Ramos (cell line): Measurements from ENCODE around the gene ZP1.
"Not testable (repeated sequence)": the region's sequence is repeated elsewhere in the genome, so short reads cannot be mapped to it uniquely, and the experiment has no call there.

Experiments used
- in situ Hi-C: fragments of 300-500 bp; cut with MboI; formaldehyde crosslinking; loops from one replicate; pipeline ENCODE4 v1.14.3; 2022; ENCODE audit warnings: low sequenced_read_pairs; ENCODE audit not compliant: unreplicated experiment

Gene ZP1

DNA sequence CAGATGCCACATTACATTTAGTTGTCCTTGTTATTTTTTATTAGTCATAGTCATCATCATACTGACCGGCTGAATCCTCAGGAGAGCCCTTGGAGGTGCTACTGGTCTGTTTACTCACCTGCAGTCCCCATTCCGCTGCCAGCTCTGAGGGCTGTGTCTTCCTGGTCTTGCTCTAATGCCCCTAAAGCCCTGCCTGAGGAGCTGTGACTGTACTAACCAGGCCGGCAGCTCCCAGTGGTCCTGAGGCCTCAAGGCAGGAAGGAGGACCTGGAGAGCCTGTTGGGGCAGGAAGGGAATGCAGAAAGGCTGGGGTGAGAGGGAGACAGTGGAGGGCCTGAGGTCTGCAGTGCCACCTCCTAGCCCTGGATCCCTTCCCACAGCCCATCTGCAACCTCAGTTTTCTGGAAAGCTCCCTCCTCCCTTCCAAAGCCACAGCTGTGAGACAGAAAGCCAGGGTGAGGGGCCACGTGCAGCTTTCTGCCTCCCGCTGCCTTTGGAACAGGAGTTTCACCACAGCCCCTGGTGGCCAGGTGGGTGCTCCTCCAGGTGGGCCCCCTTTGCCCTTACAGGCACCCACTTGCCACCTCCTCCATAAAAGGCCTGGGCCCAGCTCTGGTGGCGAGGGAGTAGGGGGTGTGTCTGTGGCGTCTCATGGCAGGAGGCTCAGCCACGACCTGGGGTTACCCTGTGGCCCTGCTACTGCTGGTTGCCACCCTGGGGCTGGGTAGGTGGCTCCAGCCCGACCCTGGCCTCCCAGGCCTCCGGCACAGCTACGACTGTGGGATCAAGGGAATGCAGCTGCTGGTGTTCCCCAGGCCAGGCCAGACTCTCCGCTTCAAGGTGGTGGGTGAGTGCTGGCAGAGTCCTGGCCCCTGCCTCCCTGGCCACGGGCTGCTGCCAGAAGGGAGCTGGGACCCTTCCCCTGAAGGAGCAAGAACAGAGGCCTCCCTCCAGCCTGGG, at the start of gene ZP1:
Gene ZP1, plus strand, starts transcription at position 632 of the 960 bp plus-strand sequence. Its CDS starts 20 bp downstream, at position 652.
- in situ Hi-C loops, result no loop called here

- in situ Hi-C loops, result no loop called here
These were observed 49.3 kb upstream of the ZP1 start for GRCh38 chr11:60818057-60818456.

DNA sequence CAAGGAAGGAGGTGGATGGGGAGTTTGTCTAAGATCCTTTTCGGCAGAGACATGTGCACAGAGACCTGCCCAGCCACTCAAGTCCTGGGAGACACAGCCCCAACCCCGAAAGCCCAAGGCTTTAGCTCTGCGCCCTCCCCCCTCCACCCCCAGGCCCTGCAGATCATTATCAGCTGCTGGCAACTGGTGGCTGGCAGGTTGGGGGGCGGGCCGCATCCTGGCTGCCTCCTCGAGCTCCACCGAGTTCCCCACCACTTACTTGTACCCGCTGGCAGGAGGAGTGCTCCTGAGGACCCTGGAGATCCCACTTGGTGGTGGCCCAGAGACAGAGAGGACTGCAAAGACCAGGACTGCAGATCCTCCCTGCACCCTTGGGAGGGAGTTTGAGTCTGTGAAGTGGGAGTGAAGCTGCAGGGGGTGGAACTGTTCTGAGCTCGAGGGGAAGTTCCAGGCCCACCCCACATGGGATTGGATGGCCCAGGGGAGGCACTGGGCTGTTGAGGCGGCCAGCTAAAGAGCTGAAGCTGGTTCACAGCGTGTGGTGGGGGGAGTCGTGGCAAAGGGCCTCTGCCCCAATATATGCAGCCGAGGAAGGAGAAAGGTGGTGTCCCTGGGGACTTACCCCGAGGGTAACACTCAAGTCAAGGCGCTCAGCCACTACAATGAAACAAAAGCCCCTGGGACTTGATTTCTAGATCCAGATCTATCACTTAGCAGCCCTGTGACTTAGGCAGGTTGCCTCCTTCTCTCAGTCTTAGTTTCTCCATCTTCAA, 45.3 kb upstream of the ZP1 start:
- in situ Hi-C loops, result no loop called here

DNA sequence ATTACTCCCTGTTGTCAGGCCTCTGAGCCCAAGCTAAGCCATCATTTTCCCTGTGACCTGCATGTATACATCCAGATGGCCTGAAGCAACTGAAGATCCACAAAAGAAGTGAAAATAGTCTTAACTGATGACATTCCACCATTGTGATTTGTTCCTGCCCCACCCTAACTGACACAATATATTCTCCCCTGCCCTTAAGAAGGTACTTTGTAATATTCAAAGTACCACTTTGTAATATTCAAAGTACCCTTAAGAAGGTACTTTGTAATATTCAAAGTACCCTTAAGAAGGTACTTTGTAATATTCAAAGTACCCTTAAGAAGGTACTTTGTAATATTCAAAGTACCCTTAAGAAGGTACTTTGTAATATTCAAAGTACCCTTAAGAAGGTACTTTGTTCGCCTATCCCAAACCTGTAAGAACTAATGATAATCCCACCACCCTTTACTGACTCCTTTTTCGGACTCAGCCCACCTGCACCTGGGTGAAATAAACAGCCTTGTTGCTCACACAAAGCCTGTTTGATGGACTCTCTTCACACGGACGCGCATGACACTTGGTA, 43.5 kb upstream of the ZP1 start:
- in situ Hi-C loops, result not testable (repeated sequence)

DNA sequence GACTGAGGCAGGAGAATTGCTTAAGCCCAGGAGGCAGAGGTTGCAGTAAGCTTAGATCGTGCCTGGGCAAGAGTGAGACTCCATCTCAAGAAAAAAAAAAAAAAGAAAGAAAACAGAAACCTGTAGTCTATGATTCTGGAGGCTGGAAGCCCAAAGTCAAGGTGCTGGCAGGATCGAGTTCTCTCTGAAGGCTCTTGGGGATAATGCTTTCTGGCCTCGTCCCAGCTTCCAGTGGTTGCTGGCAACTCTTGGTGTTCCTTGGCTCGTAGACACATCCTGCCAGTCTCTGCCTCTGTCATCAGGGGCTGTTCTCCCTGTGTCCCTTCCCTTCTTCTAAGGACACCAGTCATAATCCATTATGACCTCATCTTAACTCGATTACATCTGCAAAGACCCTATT, 42.2 kb upstream of the ZP1 start:
- in situ Hi-C loops, result loop anchor here (5.0 kb wide), 1 partner anchor 302 kb away; no protein-coding TSS in a partner anchor

- in situ Hi-C loops, result loop anchor here (5.0 kb wide), 1 partner anchor 302 kb away; no protein-coding TSS in a partner anchor
These were observed 41.6 kb upstream of the ZP1 start for GRCh38 chr11:60825790-60826189.

- in situ Hi-C loops, result no loop called here
These were observed 36.7 kb upstream of the ZP1 start for GRCh38 chr11:60830478-60831142.

GRCh38 chr11:60831143-60831500, 36.2 kb upstream of the ZP1 start:
- in situ Hi-C loops, result no loop called here

DNA sequence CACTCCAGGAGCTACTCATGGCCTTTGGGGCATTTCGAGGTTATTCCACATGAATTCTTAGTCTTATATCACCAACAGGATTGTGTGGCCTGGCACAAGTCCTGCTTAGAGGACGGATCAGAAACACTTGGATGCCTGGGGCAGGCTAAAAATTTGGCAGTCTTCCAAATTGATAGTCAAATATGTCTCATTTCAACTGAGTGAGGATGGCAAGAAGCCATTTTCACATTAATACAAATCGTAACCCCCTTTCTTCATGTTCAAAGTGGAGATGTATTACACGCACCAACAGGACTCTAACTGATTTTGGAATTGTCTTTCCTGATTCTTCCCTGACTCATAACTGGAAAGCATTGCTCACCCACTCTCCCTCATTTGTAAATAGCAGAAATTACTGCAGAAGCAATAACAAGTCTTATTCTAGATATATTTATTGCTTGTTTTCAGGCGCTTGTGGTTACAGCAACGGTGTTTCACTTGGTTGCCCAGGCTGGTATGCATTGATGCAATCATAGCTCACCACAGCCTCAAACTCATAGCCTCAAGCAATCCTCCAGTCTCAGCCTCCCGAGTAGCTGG, 35.8 kb upstream of the ZP1 start:
- in situ Hi-C loops, result no loop called here

DNA sequence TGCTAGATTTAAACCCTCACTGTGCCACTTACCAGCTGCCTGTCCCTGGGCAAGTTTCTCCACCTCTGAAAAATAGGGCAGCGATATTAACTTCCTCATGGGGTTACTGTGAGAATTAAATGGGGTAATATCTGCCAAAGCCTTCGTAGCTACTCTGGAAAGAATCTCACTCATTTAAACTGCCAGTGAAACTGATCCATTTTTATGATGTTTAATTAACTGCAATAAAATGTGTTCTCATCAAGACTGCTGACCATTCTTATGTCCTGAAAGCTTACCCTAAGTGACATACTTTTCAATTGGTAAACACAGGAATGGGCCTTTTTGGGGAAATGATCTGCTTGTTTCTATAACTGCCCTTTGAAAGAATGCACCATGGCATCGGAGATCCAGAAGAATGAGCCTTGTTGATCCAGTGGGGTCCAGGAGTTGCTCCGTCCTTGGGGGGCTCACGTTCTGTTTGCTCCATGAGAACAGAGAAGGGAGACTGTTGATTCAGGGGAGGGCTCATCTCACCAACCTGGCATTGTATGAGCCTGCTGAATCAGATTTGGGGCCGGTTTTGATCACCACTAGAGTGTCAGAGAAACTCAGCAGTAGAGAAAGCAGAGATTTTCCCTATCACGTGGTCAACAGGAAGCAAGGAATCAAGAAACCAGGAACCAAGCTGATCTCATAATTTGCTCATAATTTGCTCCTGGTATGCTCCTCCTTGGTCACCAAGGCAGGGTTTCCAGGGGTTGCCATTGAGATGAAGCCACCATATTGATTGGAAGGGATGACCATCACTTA, 32.4 kb upstream of the ZP1 start:
- in situ Hi-C loops, result no loop called here

DNA sequence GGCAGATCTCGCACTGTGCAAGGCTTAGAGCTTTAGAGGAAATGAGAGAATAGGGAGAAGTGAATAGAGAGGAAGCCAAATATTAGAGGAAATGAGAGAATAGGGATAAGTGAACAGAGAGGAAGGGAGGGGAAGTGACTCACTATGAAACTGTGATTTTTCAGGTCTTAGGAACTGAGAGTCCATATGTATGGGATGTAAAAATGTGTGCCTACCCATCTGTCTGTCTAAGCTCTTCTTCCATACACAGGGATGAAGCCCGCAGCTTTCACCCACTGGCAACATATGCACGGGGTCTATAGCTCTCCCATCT, 31.9 kb upstream of the ZP1 start:
- in situ Hi-C loops, result no loop called here

DNA sequence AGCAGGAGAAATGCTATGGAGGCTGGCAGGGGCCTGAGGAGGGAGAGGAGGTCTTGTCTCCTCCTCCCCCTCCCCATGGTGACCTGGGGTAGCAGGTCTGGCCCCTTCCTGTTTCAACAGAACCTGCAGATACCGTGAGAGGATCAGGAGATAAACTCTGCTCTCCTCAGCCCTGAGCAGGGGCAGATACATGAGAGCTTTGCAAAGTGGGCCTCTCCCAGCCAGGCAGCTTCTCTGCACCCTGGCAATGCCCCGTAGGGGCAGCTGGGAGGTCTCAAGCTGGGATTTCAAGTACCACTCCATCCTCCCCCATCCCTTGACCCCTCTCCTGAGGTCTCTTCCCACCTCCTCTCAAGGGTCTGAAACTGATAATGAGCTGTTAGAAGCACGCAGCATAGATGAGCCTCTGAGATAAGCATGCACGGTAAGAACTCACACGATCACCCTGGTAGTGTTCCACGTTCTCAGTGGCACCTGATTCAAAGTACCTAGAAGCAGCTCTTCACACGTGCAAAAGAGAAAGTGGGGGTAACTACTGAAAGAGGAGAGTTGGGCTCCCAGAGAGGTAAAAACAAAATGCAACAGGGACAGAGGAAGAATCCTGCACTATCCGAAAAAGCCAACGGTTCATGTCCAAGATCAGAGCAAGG, 30.4 kb upstream of the ZP1 start:
- in situ Hi-C loops, result no loop called here

- in situ Hi-C loops, result no loop called here
These were observed 29.2 kb upstream of the ZP1 start for GRCh38 chr11:60838132-60838531.

GRCh38 chr11:60840470-60841430, 26.6 kb upstream of the ZP1 start:
- in situ Hi-C loops, result no loop called here

GRCh38 chr11:60841797-60842667, 25.3 kb upstream of the ZP1 start, which contains the start of gene CCDC86:
CCDC86 (plus strand) TSS chr11:60842113; CDS start chr11:60842125, 12 bp downstream.
- in situ Hi-C loops, result no loop called here

- in situ Hi-C loops, result no loop called here
These were observed 24.4 kb upstream of the ZP1 start for GRCh38 chr11:60842668-60843600.
